G401 (cell line): Measurements from ENCODE around the gene NCOA1. TPM values are rescaled to one million over a fixed set of nuclear protein-coding genes. Genes with fewer than 3 reads are reported as not detected.

Experiments used
- total RNA-seq: library from RNA; depleted of rRNA; stranded (reverse); fragments of >200 nt; shearing (Covaris generic); gene quantifications from 2 replicates; pipeline ENCODE4 v1.2.3, GENCODE V29; 2014; rRNA removed

Gene NCOA1
- total RNA-seq, 1 experiment from 2014 or later: 8.9 TPM

Other genes starting within 250 kb of the NCOA1 start
- gene ITSN2, start 130.7 kb upstream of the NCOA1 start, total RNA-seq: 10.3 and 22.2 TPM in 2 replicates